HL-60 (cell line): ENCODE data around the gene RILPL2.
"Not testable (repeated sequence)": the region's sequence is repeated elsewhere in the genome, so short reads cannot be mapped to it uniquely, and the experiment has no call there.

ENCODE experiments used
- DNase-seq, 2 experiments: peaks; one replicate each; pipeline ENCODE4 v3.0.0-alpha.2; 2010 to 2020; ENCODE audit warnings: low read depth in 1 of 2, low spot score in 1 of 2
- H3K27ac ChIP-seq: fragments of 250-450 bp; sonication (Bioruptor Pico); replicated peaks from 2 replicates; pipeline ENCODE4 v1.5.1; 2020; ENCODE audit warnings: mild to moderate bottlenecking, moderate library complexity
- H3K27me3 ChIP-seq: fragments of 250-450 bp; sonication (Bioruptor Pico); 2 replicates; pipeline ENCODE4 v1.5.1; 2021; ENCODE audit warnings: mild to moderate bottlenecking, moderate library complexity; ENCODE audit not compliant: insufficient read depth, poor library complexity, severe bottlenecking
- H3K4me3 ChIP-seq: replicated peaks from 2 replicates; pipeline ENCODE4 v1.5.1; 2011; ENCODE audit warnings: mild to moderate bottlenecking, control low read depth, low read length; ENCODE audit not compliant: insufficient read depth
- CTCF ChIP-seq: IDR thresholded peaks from one replicate; pipeline ENCODE4 v1.5.1; 2011; ENCODE audit warnings: low read length, control low read depth, inconsistent platforms; ENCODE audit not compliant: insufficient read depth
- GABPA ChIP-seq: IDR thresholded peaks from 2 replicates; pipeline ENCODE4 v1.6.1; 2012; ENCODE audit warnings: low read depth
- POLR2AphosphoS5 ChIP-seq: IDR thresholded peaks from 2 replicates; pipeline ENCODE4 v1.6.1; 2012; ENCODE audit warnings: low read depth
- SPI1 ChIP-seq: IDR thresholded peaks from 2 replicates; pipeline ENCODE4 v1.6.1; 2012; ENCODE audit warnings: low read depth, mild to moderate bottlenecking, borderline replicate concordance
- TF ChIP-seq, protein P1 (sequence below): IDR thresholded peaks from 2 replicates; pipeline ENCODE4 v1.6.1; 2012; ENCODE audit warnings: low read depth; ENCODE audit not compliant: insufficient replicate concordance

Gene RILPL2

DNA sequence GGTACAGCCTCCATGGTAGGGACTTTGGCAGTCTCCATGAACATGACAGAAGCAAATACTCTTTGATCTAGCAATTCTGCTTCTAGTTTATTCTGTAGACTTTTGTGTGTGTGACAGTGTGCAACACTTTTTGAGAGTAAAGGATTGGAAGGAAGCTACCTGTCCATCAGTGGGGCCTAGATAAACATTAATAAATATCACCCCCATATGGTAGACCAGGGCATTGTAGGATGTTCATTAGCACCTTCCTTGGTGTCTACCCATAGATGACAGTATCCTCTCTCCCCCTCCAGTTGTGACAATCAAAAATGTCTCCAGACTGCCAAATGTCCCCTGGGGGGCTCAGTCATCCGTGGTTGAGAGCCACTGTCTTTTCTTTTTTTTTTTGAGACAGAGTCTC, 32.3 kb upstream of the RILPL2 start:
- Histone ChIP-seq H3K4me3 (no peak overlapping the region), H3K27me3 (no peaks in the 10 kb centered on the region), H3K27ac (no peak overlapping the region)
- TF ChIP-seq GABPA (no peak), CTCF (peak; percentile 40)
- peak in 1 of 2 experiments; percentile 22 for DNase-seq

DNA sequence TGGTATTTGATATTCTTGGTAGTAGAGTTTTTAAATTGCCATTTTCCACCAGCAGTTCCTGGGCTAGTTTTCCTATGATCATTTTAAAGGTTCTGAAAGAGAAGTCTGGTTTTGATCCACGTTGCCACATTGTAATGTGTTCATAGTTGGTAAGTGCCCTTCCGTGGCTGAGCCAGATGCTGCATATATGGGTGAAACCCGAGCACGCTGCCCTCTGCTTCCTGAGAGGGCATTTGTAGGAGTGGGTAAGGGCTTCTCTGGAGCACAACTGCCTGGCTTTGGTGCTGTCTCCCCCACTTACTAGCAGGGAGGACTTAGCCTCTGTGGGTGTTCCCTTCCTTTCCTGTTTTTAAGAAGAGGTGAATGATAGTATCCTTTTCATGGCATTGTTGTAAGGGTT, 28.6 kb upstream of the RILPL2 start:
- no peak overlapping the region for H3K4me3 ChIP-seq
- H3K27ac ChIP-seq: no peak overlapping the region
- no peak for TF ChIP-seq POLR2AphosphoS5
- TF ChIP-seq, protein P1, sequence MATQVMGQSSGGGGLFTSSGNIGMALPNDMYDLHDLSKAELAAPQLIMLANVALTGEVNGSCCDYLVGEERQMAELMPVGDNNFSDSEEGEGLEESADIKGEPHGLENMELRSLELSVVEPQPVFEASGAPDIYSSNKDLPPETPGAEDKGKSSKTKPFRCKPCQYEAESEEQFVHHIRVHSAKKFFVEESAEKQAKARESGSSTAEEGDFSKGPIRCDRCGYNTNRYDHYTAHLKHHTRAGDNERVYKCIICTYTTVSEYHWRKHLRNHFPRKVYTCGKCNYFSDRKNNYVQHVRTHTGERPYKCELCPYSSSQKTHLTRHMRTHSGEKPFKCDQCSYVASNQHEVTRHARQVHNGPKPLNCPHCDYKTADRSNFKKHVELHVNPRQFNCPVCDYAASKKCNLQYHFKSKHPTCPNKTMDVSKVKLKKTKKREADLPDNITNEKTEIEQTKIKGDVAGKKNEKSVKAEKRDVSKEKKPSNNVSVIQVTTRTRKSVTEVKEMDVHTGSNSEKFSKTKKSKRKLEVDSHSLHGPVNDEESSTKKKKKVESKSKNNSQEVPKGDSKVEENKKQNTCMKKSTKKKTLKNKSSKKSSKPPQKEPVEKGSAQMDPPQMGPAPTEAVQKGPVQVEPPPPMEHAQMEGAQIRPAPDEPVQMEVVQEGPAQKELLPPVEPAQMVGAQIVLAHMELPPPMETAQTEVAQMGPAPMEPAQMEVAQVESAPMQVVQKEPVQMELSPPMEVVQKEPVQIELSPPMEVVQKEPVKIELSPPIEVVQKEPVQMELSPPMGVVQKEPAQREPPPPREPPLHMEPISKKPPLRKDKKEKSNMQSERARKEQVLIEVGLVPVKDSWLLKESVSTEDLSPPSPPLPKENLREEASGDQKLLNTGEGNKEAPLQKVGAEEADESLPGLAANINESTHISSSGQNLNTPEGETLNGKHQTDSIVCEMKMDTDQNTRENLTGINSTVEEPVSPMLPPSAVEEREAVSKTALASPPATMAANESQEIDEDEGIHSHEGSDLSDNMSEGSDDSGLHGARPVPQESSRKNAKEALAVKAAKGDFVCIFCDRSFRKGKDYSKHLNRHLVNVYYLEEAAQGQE: no peak
- no peak for TF ChIP-seq SPI1
- TF ChIP-seq CTCF: no peak
- no peak for TF ChIP-seq GABPA
- no peak for DNase-seq
- no peaks in the 10 kb centered on the region for H3K27me3 ChIP-seq

DNA sequence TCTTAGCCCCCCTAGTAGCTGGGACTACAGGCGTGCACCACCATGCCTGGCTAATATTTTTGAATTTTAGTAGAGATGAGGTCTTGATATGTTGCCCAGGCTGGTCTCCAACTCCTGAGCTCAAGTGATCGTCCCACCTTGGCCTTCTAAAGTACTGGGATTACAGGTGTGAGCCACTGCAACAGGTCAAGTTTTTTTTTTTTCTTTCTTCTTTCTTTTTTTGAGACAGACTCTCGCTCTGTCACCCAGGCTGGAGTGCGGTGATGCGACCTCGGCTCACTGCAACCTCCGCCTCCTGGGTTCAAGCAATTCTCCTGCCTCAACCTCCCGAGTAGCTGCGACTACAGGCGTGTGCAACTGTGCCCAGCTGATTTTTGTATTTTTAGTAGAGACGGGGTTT, 26.7 kb upstream of the RILPL2 start:
- DNase-seq, H3K27me3 ChIP-seq, H3K4me3 ChIP-seq, H3K27ac ChIP-seq: not testable (repeated sequence)

DNA sequence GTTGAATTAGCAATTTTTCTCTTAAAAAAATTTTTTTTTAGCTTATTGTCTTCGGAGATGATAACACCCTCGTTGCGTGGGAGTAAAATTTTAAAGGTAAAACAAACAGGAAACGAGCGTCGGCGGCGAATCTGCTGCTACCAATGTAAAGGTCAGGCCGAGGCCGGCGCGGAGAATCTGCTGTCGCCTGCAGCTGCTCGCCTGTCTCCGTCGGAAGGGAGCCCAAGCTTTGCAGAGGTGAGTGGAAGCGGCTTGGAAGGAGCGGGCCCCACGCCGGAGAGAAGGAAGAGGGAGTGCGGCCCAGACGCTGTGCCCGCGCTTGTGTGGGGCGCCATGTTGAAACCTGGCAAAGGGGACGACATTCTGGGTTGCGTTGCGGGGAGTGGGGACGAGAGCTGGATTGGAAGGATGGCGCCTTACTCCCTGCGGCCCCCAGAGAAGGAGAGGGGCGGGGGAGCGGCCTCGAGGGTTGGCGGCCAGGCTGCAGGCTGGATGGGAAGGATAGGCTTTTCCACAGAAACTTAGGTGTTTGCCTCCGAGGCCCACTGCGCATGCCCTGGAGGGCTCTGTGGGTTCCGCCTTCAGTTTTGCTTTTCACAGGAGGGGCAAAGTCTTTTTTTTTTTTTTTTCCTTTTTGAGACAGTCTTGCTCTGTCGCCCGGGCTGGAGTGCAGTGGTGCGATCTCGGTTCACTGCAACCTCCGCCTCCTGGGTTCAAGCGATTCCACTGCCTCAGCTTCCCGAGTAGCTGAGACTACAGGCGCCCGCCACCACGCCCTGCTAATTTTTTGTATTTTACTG, 21.7 kb upstream of the RILPL2 start, which contains the start of gene SNRNP35:
SNRNP35 (plus strand) TSS at position 160 of the 800 bp plus-strand sequence. CDS start 7,402 bp downstream, outside the sequence.
- H3K4me3 ChIP-seq: peak within 1 kb of the TSS; percentile 60
- no peaks in the 10 kb centered on the region for H3K27me3 ChIP-seq
- peak within 1 kb of the TSS; percentile 100 for H3K27ac ChIP-seq
- peak; percentile 77 to 89 for DNase-seq
- TF ChIP-seq, protein P1: peak; percentile 76
- no peak for TF ChIP-seq SPI1
- TF ChIP-seq GABPA: peak; percentile 73
- TF ChIP-seq CTCF: no peak
- TF ChIP-seq POLR2AphosphoS5: peak; percentile 83
